T-helper 9 cell (primary cell): Measurements from ENCODE around the gene GPD2.
"Not testable (repeated sequence)": the region's sequence is repeated elsewhere in the genome, so short reads cannot be mapped to it uniquely, and the experiment has no call there.

Source experiments
- DNase-seq: peaks from one replicate; pipeline ENCODE4 v3.0.0-alpha.2; 2020

The GPD2 gene

DNA sequence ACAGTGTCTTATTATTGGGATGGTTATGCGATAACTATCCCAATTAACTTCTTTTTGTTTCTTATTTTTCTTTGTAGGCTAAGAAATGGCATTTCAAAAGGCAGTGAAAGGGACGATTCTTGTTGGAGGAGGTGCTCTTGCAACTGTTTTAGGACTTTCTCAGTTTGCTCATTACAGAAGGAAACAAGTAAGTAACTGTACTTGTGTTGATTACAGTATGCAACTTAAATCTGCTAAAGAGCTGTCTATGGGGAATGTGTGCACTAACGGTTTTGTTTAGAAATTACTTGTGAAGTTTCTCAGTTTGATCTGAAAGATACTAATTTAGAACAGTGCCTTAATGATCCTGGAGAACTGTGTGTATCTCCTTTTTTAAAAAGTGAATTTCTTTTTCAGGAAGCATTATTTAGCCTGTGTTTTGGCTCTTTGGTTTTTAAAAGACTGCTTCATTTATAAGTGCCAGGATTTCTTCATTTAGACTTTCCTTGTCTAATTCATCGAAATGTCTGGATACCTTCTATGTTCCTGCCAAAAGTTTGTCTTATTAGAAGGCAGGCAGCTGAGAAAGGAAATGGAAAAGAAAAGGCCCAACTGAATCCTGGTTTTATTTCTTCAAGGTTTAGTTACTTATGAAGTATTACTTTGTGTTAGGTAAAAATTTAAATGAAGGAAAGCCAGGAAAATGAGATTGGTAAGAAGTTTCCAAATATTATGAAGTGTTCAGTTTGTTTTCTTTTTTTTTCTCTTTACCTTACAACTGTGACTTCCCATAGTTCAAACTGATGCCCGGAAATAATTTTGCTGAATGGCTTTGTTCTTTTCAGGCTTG is 40.1 kb downstream of the GPD2 start:
- no peak for DNase-seq

DNA sequence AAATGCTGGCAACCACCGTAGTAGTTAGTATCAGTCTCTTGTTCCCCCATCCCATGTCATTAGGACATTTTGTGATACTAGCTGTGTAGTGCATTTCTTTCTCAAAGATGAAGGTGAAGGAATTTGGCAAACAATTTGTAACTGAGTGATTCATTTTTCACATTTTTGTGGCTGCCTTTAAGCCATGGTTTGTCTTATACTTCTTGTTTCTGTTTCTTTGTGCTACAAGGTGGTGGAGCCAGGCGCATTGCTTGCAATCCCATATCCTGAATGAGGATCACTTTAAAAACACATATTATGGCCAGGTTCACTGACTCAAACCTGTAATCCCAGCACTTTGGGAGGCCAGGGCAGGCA is 40.6 kb downstream of the GPD2 start:
- no peak for DNase-seq

DNA sequence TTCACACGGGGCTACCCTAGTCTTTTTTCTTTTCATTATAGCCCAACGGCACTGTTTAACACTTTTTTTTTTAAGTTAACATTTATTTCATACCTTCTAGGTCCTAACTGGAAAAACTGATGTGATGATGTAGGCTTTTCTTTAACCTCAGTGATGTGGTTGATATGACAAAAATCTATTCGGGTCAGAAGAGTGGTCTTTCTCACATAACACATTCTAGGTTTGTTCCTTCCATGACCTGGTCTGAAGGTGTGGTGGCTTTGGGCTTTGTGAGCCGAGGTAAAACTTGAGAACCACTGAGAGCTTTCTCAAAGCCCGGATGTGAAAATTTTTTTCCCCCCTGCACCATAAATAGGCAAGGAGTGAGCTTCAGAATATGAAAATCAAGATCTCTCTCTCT is 44.2 kb downstream of the GPD2 start:
- no peak for DNase-seq

DNA sequence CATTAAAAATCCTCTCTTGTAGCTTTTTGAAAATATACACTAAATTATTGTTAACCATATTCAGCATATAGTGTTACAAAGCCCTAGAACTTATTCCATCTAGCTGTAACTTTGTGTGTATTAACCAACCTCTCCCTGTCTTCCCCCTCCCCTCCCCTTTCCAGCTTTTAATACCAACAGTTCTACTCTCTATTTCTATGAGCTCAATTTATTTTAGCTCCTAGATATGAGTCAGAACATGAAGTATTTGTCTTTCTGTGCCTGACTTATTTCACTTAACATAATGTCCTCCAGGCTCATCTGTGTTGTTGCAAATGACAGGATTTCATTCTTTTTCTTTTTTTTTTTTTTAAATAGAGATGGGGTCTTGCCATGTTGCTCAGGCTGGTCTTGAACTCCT is 45.1 kb downstream of the GPD2 start:
- DNase-seq = no peak

DNA sequence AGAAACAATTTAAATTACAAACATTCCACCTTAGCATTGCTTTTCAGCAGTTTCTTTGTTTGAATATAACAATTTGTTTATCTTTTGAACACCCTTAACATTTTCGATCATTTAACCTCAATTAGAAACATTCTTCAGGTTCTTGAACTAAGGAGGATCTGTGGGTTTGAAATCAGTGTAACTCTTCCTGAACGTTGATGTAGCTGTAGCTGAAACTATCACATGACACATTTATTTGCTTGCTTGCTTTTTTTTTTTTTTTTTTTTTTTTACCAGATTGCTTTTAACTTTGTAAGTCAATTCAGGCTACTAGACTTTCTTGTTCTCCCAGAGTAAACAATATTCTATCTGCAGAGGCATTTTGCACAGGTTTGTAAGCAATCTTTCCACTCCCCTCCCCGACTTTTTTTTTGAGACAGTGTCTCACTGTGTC is 47.6 kb downstream of the GPD2 start:
- DNase-seq = no peak

DNA sequence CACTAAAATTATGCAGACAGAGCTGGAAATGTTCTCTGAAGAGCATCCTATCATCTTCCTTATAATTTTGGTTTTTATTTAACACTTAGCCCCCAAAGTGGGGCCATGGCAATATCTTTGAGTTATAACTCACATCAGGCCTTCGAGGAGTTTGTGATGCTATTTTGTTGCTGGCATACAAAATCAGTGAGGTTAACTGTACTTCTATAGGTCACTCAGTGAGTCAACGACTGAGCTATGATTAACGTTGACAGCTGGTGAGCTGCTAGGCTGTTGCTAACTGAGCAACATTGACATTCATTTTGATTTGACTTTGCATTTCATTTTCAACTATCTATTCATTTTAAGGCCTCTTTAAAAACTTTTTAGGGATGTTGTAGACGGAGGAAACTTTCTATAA is 50.0 kb downstream of the GPD2 start:
- DNase-seq = no peak

DNA sequence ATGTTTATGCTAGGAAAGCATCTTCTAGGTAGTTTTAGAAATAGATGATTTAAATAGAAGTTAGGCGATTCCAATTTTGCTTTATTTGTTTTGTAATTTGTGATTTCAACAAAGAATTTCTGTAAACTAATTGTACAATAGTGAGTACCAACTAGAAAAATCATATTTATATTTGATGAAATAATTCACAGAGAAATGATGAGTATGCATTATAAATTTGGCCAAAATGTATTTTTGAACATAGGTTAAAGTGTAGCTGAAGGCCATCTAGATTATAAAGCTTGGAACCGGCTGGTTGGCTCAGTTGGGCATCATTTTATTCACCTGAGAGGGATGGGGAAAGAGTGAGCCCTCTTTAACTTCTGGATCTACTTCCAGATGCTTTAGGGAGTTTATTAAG is 50.4 kb downstream of the GPD2 start:
- DNase-seq = no peak

DNA sequence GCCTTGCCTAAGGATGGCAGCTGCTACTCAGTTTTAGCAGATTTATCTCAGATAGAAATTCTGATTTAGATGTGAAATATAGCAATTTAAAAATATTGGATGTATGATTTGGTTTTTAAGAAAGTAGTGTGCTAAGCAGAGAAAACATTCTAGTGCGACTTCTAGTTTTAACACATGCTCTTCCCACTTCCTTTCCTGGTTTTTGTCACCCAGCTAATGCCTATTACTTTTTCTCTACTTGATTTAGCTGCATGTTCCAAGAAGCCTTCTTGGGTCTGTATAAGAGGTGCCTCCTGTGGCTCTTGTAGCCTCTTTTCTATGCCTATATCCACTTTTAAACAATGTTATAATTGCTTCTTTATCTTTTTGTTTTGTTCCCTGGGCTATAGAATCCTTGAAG is 53.0 kb downstream of the GPD2 start:
- DNase-seq = no peak

DNA sequence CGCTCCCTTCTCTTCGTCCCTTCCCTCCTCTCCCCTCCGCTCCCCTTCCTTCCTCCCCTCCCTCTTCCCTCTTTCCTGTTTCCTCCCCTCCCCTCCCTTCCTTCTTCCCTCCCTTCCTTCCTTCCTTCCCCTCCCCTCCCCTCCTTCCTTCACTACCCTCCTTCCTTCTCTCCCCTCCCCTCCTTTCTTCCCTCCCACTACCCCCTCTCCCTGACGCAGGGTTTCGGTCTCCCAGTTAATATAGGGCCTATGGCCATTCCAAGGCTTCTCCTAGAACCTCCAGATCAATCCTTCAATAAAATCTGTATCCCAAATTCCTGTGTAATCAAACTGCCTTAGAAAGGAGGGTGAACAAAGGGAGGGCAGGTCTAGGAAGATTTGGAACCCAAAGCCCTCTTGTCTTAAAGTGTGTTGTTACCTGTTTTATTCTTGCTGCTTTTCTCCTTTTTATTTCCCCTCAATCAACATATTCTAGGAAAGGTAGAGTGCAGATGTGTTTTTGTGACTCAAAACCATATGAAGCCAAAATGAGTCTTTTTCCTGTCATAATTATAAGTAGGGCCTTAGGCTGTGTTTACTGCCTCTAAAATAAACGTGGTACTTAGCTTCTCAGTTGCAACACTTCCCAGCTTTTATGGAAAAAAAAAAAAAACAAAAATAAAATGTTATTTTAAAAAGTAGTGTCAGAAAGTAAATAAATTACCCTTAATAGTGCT is 53.7 kb downstream of the GPD2 start:
- no peak for DNase-seq

DNA sequence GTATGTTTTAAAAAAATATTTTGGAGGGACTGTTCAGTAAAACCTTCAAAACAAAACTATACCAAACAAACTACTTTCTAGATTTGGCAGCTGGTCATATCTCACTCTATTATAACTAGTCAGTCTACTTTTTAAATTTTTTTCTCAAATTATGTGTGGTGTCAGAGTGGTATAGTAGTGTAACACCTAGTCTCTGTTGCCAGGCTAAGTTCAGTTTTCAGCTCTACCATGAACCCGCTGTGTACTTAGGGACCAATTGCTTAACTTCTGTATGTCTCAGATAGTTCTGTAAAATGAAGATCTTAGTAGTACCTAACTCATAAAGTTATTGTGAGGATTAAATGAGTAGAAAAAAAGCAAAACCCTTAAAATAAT is 54.3 kb downstream of the GPD2 start:
- no peak for DNase-seq

DNA sequence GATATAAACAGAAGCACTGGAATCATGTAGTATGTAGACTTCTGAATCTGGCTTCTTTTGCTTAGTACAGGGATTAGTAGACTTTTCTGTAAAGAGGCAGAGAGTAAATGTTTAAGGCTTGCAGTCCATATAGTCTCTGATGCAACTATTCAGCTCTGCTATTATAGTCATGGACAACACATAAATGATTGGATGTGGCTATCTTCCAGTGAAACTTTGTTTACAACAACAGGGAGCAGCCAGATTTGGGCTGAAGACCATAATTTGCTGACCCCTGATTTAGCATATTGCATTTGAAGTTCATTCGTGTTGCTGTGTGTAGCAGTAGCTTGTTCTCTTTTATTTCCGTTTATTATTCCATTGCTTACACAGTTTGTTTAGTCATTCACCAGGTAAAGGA is 55.0 kb downstream of the GPD2 start:
- no peak for DNase-seq

DNA sequence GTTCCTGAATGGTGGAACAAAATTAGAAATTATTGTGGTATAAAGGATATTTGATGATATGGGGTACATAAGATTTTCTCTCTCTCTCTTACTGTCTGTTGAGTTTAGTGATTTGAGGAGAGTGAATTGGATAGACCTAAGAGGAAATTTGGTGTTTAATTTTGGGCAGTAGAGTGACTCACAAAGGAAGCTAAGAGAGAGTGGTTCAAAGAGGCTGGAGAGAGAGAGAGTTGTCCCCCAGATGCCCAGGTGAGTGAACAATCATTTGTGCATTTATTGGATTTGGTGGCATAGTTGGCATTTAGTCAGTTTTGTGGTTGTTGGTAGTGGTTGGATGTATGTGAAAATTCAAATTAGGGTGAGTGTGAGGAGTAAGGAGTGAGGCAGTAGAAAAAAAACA is 56.8 kb downstream of the GPD2 start:
- DNase-seq = no peak

DNA sequence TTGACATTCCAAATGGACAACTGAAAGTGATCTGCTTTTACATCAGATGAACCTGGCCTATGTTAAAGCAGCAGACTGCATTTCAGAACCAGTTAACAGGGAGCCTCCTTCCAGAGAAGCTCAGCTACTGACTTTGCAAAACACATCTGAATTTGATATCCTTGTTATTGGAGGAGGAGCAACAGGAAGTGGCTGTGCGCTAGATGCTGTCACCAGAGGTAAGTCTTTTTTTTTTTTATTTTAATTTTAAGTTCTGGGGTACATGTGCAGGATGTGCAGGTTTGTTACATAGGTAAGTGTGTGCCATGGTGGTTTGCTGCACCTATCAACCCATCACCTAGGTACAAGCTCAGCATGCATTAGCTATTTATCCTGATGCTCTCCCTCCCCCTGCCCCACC is 59.8 kb downstream of the GPD2 start:
- DNase-seq = not testable (repeated sequence)

DNA sequence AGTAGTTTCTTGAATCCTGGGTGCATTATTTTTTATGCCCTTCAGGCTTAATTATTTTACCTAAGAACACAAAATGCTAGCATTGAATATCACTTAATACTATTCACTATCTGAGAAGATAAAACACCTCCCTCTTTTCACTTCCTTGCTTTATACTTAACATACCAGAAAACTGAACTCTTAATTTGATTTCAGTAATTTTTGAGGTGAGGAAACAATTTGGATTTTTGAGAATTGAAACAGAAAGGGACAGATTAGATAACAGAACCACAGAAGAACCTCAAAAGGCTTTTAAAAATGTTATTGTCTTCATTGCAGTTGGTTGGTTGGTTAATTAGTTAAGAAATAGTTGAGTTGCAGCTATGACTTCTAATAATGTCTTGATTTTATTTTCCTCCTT is 69.5 kb downstream of the GPD2 start:
- DNase-seq = no peak

DNA sequence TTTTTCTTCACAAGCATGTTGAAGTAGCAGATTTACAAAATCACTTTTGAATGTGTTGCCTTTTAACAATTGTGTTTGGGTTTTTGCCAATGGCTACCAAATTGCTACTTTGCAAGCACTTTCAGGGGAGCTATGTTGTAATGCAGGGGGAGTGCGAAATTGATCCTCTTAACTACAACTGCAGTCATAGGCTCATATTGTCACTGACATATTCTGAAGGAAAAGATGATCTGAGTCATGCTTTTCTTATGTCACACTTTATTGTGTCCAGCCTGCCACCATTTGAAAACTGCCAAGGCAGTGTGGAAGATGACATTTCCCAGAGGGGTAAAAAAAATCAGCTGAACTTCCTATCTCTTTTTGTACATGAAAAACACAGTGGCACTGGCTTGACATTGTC is 74.9 kb downstream of the GPD2 start:
- no peak for DNase-seq

DNA sequence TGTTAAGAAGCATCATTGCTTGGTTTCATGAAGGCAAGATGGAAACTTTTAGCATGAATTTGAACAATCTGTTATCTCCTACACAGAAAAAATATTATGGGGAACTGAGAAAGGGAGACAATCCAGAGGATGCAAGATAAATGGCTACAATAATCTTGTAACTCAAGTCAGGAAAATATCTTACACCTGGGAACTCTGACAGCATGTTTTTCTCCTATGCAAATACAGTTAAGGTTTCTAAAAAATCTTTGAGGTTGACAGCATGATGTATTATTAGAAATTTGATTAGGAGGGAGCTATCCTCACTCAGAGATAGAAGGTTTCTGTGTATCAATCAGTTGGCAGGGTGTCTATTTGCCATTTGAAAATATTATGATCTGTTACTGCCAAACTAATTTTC is 75.6 kb downstream of the GPD2 start:
- no peak for DNase-seq

DNA sequence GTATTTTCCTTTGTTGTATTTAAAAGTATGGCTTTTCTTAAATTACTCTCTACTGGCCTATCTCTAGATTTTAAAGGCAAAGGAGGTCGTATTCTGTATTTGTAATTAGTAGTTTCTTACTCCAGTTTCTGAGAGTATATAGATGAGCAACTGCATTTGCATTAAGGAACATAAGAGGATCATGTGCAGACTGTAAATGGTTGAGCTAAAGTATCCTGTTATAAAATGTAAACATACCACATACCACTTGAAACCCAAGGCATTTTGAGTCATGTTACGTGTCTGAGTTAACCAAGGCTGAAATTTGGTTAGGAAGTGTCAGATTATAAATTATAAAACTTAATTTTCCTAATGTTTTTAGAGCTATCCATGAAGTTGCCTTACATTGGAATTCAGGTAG is 76.3 kb downstream of the GPD2 start:
- DNase-seq = no peak

DNA sequence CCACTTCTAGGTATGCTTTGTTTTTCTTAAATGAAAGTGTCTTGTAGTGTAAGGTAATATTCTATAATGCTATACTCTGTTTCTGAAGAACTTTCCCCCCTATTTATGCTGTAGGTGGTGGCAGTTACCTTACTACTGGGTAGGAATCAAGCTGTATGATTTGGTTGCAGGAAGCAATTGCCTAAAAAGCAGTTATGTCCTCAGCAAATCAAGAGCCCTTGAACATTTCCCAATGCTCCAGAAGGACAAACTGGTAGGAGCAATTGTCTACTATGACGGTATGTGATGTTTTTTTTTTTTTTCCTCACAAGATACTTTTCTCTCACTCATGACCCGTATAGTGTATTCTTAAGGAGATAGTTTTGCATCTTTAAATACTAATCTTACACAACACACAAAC is 77.0 kb downstream of the GPD2 start:
- no peak for DNase-seq

DNA sequence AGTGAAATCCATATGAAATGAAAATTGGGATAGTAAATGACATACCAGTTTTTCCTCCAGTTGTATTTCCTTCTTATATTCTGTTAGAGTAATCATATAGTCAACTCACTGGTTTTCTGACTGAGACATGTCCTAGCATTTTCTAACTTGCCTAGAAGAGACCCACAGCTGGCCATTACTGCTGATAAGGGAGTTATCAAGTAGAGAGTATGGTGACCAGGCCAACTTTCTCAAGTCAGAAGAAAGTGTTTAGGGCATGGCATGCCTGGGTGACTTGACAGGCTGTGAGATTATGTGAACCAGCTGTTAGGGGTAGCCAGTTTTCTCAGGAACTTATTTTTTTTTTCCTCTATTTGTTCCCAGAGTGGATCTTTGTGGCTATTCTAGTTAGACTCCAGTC is 81.2 kb downstream of the GPD2 start:
- DNase-seq = no peak

DNA sequence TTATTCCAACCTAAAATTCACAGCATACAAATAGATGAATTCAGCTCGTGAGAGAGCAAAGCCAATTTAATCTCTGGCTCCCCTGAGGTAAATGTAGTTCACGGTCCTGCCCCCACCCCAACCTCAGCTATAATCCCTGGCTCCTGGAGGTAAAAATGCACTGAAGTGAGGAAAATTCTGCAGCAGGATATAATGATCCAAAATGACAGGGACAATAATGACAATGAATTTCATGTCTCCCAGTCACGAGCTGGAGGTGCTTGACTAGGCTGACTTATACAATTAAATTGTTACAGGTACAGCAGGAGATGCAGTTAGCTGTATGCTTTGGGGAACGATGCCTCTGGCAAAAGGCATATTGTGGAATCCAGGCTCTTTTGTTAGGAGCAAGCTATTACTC is 82.0 kb downstream of the GPD2 start:
- no peak for DNase-seq

DNA sequence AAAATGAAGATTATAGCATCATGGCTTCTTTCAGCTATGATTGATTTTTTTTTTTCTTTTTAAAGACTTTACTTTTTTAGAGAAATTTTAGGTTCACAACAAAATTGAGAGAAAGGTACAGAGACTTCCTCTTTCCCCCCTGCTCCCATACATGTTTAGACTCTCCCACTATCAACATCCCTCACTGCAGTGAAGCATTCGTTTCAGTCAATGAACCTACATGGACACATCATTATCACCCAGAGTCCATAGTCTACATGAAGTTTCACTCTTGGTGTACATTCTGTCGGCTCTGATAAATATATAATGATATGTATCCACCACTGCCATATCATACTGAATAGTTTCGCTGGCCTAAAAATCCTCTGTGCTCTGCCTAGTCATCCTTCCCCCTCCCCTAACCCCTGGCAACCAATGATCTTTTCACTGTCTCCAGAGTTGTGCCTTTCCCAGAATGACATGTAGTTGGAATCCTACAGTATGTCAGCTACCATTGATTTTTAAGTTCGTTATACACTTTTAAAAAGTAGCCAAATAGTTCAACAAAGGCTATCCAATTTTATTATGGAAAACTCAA is 86.8 kb downstream of the GPD2 start:
- no peak for DNase-seq

DNA sequence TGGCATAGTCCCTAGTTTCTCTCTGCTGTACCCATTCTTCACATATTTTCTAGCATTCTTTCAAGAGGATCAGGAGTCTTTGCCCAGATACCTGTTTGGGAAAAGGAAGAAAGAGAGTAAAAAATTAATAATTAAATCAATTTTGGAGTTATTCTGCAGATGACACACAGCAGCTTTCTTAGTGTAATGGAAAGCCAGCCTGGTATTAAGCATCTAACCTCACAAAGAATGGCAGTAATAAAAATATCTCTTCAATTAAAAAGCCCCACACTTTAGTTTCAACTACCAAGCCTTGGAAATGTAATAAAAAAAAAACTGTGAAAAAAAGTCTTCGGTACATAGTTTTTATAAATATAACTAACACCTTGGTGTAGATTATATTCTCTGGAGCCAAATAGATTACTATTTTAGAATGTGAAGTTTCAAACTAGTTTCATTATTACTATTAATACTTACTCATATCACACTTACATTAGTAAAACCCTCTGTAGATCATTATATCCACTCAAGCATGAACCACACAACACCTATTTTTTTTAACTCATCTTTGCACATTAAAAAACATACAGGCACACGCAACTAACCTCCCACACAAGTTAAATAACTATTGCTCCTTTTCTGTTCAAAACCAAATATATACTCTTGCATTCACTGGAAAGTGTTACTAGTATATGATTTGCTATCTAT is 90.9 kb downstream of the GPD2 start:
- DNase-seq = no peak

DNA sequence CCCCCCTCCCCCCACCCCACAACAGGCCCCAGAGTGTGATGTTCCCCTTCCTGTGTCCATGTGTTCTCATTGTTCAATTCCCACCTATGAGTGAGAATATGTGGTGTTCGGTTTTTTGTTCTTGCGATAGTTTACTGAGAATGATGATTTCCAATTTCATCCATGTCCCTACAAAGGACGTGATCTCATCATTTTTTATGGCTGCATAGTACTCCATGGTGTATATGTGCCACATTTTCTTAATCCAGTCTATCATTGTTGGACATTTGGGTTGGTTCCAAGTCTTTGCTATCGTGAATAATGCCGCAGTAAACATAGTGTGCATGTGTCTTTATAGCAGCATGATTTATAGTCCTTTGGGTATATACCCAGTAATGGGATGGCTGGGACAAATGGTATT is 92.4 kb downstream of the GPD2 start:
- not testable (repeated sequence) for DNase-seq

DNA sequence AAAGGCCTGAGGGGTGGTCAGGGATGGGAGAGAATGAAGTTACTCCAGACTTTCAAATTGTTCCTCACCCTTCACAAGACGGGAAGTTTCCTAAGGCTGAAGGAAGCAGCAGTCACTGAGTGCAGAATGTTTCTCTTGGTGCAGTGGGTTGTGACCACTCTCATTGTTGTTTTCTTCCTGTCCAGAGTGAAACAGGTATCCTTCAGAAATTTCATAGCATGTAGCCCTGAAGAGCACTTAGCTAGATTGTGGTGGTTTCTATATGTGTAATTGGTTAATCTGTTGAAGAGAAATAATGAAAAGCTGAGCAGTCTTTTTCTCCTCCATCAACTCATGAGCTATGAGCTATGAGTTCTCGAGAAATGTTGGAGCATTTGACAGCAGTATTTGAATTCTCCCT is 96.8 kb downstream of the GPD2 start:
- no peak for DNase-seq
